ENCODE measurements around the gene MAMDC4. TPM values are rescaled to one million over a fixed set of nuclear protein-coding genes. Genes with fewer than 3 reads are reported as not detected.

Gene MAMDC4
- total and polyA plus RNA-seq, 2 of the 13 experiments (the other 11 are each of a cell fraction or from before 2014, with no cell fraction given) = 6.0 to 6.8 TPM

- TF ChIP-seq ZNF816 (CRISPR knock-in tag; IDR thresholded peaks at IDR 0.05; ENCODE audit: borderline replicate concordance) = no peak
- peak; percentile 40 for TF ChIP-seq ZFP36L1 (CRISPR knock-in tag; IDR thresholded peaks at IDR 0.05)
- no peak for TF ChIP-seq IRF2 (CRISPR knock-in tag; IDR thresholded peaks at IDR 0.05)
- TF ChIP-seq ZBTB8A (CRISPR knock-in tag; IDR thresholded peaks at IDR 0.05; ENCODE audit: borderline replicate concordance, low read depth) = no peak
- no peak for TF ChIP-seq HHEX (CRISPR knock-in tag; IDR thresholded peaks at IDR 0.05)
- no peak for TF ChIP-seq ZNF513 (CRISPR knock-in tag; conservative IDR thresholded peaks at IDR 0.05)
- TF ChIP-seq NCOA1 (CRISPR knock-in tag; IDR thresholded peaks at IDR 0.05) = no peak
- TF ChIP-seq RFXAP (CRISPR knock-in tag; IDR thresholded peaks at IDR 0.05; ENCODE audit: borderline replicate concordance) = 0 out of 2 replicates have a peak, but pooled peaks have one; percentile 19
- peak; percentile 73 for TF ChIP-seq ZNF879 (CRISPR knock-in tag; IDR thresholded peaks at IDR 0.05)
- TF ChIP-seq ZNF646 (CRISPR knock-in tag; IDR thresholded peaks at IDR 0.05) = no peak
- TF ChIP-seq ATF1 (CRISPR knock-in tag; IDR thresholded peaks at IDR 0.05) = no peak
- no peak for TF ChIP-seq ZNF616 (CRISPR knock-in tag; IDR thresholded peaks at IDR 0.05; ENCODE audit: low read depth)
- TF ChIP-seq ZBTB25 (CRISPR knock-in tag; IDR thresholded peaks at IDR 0.05) = peak; percentile 29; the same call in 1 of the 2 replicates
- no peak for TF ChIP-seq ZNF850 (CRISPR knock-in tag; conservative IDR thresholded peaks at IDR 0.05)
- TF ChIP-seq CHD2 (IDR thresholded peaks at IDR 0.05; ENCODE audit: low read depth, low read length) = no peak
- TF ChIP-seq ZNF20 (CRISPR knock-in tag; IDR thresholded peaks at IDR 0.05) = 0 out of 2 replicates have a peak, but pooled peaks have one; percentile 15
- no peak for TF ChIP-seq ZNF264 (CRISPR knock-in tag; IDR thresholded peaks at IDR 0.05)
- TF ChIP-seq EZH2 (conservative IDR thresholded peaks at IDR 0.05; ENCODE audit: low read depth, low read length) = no peak
- TF ChIP-seq PITX1 (CRISPR knock-in tag; IDR thresholded peaks at IDR 0.05) = no peak
- no peak for TF ChIP-seq NAIF1 (CRISPR knock-in tag; IDR thresholded peaks at IDR 0.05; ENCODE audit: borderline replicate concordance)
Measured at GRCh38 chr9:136847826-136848392, 4.2 kb upstream of the MAMDC4 start (continued).
